Left cardiac atrium (tissue), 4 donors: ENCODE measurements around the gene NASP. TPM values are rescaled to one million over a fixed set of nuclear protein-coding genes. Genes with fewer than 3 reads are reported as not detected.
"Not testable (repeated sequence)": the region's sequence is repeated elsewhere in the genome, so short reads cannot be mapped to it uniquely, and the experiment has no call there.

Experiments used
- ATAC-seq, 2 donors: fragments of 200-7000 bp; cut with Tn5 transposase; one replicate each; pipeline ENCODE4 v1.9.1; 2020; ENCODE audit warnings: mild to moderate bottlenecking in 2 of 2, moderate library complexity in 2 of 2
- DNase-seq: peaks from one replicate; pipeline ENCODE4 v3.0.0-alpha.2; 2020
- intact Hi-C, 2 donors: fragments of 100-400 bp; cut with DNase I; formaldehyde crosslinking; loops; one replicate each; pipeline versions ENCODE4 v1.14.1 to v1.15.1; 2022 to 2023
- total RNA-seq, 2 donors: library from RNA; stranded (reverse); fragmentation: NEBNext Ultra II Directional; extraction: Animal tissue kit (Norgen Biotek cat#: 25700); gene quantifications; one replicate each; pipeline ENCODE4 v1.2.1, GENCODE V29; 2021
- donor health status: DM: no; HTN: yes; CAD: no.
- donor health status: DM: no; HTN: yes; CAD: no; lungs with severe emphysema.
- donor health status: DM: yes; HTN: yes; CAD: no.
- donor health status: Dilated cardiomyopathy.

Gene NASP
- total RNA-seq, 2 donors from 2014 or later = 38.2 to 56.4 TPM

DNA sequence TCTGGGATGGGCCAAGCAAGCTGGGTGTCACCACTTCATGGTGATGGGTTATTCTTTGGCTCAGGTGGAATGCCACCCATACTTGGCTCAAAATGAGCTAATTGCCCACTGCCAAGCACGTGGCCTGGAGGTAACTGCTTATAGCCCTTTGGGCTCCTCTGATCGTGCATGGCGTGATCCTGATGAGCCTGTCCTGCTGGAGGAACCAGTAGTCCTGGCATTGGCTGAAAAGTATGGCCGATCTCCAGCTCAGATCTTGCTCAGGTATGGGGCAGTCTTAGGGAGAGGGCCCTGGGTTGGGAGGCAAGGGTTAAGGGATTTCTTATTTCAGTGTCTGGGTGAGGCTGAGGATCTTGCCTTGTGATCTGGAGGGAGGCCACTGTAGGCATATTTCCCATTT, 15.4 kb upstream of the NASP start:
- no peak for DNase-seq
- intact Hi-C loops = loop anchor here in 1 of 2 donors (5.0 kb wide), 1 partner anchor 206 kb away; no protein-coding TSS in a partner anchor
- no peak for ATAC-seq

DNA sequence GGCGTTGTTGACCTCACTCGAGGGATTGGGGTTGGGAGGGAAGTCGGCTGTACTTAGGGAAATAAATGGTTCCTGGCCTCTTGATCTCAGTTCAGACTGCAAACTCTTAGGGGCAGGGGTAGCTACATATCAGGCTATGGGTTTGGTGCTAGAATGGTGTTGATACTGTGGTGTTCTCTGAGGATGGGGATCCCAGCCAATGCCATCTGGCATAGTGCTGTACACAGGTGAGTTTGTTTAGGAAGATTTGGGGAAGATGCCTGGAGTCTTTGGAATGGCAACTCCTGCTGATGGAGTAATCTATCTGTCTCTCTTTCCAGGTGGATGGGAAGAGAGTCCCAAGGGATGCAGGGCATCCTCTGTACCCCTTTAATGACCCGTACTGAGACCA, 14.3 kb upstream of the NASP start:
- ATAC-seq = no peak
- intact Hi-C loops = loop anchor here in 1 of 2 donors (5.0 kb wide), 1 partner anchor 207 kb away; no protein-coding TSS in a partner anchor
- DNase-seq = no peak

DNA sequence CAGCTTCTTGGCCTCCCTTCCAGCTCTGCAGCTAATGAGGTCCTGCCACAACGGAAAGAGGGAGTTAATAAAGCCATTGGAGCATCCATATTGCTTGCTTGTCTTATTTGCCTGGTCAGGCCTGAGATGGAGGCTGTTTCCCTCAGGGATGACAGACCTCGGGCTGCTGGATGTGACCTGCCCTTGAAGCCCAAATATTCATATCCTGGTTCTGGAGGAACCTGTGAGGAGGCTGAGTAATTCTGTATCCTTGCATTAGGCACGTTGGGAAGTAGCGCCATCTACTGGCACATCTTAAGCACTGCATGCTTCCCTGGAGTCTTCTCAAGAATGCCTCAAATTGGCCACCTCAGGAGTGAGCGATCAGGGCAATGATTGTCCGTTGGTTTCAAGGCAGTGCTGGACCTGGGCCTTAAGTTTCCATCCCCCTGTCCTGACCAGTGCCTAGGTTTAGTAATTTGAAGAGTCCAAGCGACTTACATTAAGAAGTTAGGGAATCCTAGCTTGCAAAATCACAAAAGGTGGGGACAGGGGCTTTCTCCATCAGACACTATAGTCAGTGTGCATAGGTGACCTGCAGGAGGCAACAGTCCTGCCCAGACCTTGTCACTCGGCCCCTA, 13.8 kb upstream of the NASP start:
- DNase-seq (peak; percentile 67), ATAC-seq (peak; percentile 60 to 70)
- intact Hi-C loops = loop anchor here (5.0 to 10.0 kb wide), 4 partner anchors 48 to 555 kb away; partner anchors contain the start of genes HECTD3 (in 1 of the 2), PRDX1 (in 1 of the 2) and UROD (in 1 of the 2)

DNA sequence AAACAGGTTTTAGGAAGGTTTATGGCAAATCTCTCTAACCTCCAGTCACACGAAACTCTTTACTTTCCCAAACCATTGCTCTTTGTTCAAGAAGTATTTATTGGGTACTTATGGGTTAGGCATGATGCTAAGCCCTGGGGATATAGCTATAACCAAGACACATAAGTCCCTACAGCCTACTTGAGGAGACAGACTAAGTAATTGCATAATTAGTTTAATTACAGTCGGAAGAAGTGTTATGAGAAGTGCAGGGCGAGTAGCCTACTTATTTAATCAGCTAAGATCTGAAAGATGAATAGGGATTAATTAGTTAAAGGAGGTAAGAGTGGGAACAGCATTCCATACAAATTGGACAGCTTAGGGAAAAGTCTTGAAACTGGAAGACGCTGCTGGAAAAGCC, 13.2 kb upstream of the NASP start:
- intact Hi-C loops = loop anchor here (5.0 to 10.0 kb wide), 4 partner anchors 48 to 556 kb away; partner anchors contain the start of genes HECTD3 (in 1 of the 2), PRDX1 (in 1 of the 2) and UROD (in 1 of the 2)
- no peak for ATAC-seq
- DNase-seq = no peak

DNA sequence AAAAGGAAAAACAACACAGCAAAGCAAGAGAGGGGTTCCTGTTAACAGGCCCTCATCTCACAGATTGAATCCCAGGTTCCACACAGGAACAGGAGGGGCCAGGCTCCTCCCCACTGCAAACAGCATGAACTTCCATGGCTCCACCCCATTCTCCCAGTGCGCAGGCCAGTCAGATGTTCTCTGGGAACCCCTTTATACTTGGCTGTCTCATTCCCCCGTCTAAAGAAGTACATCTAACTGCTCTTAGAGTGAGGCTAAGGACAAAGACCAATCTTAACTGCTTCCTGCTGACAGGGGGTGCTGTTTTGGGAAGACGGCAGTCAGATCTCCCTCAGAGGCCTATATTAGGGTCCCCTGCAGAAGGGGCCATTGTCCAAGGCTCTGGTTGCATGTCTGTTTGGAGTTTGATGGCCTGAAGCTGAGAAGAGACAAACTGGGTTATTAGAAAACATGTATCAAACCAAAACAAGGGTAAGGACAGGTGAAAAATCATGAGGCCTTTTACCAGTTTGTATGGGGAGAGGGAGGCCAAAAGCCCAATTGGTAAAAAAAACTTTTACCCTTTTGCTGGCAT, 10.5 kb upstream of the NASP start:
- DNase-seq = no peak
- ATAC-seq = no peak
- intact Hi-C loops = loop anchor here (5.0 to 10.0 kb wide), 4 partner anchors 51 to 559 kb away; partner anchors contain the start of genes HECTD3 (in 1 of the 2), PRDX1 (in 1 of the 2) and UROD (in 1 of the 2)

DNA sequence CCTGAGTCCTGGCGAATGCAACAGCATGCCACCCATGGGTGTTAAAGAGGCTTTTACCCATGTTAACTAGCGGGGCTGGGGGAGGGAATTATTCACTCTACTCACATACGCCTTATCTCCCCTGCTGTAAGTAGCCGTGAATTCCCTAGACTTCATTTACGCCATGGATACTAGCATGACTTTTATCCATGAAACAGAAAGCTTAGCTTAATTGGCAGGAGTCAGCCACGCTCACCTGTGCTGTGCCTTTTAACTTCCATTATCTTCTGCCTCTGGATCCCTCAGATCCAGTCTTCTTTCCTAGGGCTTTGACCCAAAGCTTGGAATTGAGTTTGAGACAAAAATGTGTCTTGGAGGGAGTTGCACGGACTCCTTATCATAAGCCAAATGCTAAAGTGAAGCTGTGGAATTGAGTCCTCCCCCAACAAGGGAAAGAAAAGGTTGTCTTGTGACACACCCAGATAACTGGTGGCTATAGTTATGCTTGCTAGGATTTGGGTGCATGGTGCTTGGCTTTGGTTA, 9.7 kb upstream of the NASP start:
- intact Hi-C loops = loop anchor here (5.0 to 10.0 kb wide), 4 partner anchors 52 to 559 kb away; partner anchors contain the start of genes HECTD3 (in 1 of the 2), PRDX1 (in 1 of the 2) and UROD (in 1 of the 2)
- DNase-seq (no peak), ATAC-seq (no peak)

DNA sequence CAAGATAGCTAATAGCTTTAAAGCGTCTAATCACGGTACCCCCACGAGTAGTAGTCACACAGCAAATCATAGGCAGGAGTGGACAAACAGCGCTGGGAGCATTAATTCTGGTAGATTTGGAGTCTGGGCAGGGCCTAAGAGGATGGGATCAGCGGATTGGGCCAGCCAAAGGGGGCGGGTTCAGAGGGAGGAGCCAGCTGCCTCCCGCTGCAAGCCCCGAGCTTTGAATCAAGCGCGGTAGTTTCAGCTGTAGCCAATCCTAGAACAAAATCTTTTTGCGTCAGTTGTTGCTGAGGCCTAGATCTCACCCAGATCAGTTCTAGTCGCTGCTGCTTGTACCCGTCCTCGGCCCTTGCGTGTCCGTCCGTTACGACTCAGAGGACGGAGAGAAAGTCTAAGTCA, 576 bp upstream of the NASP start:
- intact Hi-C loops = no loop called here
- peak; percentile 96 for DNase-seq
- ATAC-seq = peak; percentile 93

DNA sequence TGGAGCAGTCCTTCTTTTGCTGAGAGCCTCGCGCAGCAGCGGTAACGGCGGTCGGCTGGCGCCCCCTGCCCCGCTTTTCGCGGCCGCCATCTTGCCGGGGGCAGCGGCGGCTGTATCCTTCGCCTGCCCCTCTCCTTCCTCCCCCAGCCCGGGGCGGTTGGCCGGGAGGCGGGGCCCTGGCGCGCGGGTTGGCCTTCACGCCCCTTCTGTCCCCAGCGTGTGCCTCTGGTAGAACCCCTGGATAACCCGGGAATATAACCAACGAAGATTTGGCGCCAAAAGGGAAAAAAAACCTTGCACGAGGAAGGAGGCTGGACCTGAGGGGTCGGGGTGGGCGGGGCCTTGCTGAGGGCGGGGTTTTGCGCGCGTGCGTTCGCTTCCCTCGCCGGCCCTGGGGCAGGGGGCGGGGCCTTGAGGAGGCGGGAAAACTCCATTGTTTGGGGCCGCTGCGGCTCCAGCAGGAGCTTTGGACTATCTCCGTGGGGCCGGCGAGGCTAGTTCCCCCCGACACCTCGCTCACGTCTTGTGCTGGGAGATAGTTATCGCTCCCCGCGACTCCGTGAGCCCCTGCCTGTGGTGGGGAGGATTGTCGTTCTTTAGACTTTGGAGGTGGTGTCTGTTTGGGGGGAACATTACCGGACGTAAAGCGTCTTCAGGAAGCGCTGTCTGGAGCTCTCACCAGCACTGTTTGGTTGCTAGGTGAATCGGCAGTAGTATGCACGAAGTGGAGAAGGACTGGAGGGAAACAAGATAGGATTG, 689 bp downstream of the NASP start:
- DNase-seq = peak; percentile 90
- ATAC-seq = peak; percentile 84 to 88
- intact Hi-C loops = no loop called here

DNA sequence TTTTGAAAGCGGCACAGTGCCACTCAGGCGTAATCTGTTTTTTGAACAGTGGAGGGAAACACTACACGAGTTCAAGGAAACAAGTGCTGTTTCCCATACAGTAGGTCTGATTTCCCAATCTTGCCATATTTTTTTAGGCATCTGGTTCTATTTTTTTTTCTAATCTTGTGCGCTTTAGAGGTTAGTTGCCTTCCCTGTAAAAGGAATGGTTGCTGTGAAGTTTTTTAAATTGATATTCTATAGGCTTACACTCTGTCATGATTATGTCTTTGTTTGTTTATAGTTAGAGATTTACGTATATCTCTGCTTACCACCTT, 1.2 kb downstream of the NASP start:
- intact Hi-C loops = no loop called here
- ATAC-seq = no peak
- DNase-seq = no peak

DNA sequence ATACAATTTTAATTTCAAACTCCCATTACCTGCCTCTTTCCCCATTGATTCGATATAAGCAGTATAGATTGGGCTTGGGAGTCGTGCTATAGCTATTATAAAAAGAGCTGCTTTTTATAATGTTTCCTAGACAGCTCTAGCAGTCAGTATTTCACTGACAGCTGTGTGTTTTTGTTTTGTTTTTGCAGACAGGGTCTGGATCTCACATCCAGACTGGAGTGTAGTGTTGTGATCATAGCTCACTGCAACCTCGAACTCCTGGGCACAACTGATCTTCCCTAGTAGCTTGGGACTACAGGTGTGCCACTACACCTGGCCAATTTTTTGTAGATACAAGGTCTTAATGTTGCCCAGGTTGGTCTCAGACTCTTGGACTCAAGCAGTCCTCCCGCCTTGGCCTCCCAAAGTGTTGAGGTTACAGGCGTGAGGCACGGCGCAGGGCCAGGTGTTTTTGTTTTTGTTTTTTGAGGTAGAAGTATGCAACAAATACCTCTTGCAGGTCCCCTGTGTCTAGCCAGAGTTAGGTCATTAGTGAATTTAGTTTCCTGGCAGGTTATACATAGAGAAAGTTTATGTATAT, 1.7 kb downstream of the NASP start:
- intact Hi-C loops = no loop called here
- no peak for DNase-seq
- no peak for ATAC-seq

DNA sequence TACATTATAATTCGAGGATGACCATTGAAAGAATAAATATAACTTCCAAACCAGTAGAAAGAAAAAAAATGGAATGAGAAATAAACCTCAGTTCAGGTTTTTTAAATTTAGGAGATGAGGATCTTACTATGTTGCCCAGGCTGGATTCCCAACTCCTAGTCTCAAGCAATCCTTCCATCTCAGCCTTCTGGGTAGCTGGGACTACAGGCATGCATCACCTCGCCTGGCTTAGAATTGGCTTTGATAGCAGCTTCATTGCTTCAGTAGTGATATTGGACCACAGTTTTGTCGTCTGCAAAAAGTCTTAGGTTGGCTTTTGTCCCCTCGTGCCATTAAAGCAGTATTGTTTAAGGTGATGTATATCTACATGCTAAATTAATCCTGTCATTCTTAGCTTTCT, 2.9 kb downstream of the NASP start:
- DNase-seq (no peak), ATAC-seq (no peak)
- intact Hi-C loops = no loop called here

DNA sequence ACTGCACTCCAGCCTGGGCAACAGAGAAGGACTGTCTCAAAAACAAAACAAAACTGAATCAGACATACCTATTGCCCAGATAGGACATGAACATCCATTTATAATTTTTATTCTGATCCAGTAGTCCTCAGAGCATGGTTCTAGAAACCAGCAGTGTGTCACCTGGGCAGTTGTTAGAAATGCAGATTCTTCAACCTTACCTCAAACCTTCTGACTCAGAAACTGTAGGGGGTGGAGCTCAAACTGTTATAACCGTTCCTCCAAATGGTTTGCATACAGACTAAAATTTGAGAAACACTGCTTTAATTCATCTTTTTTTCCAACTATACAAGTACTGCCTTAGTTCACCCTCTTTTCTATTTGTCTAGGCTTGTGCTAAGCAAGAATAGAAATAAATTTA, 6.0 kb downstream of the NASP start:
- no peak for DNase-seq
- peak in 1 of 2 donors; percentile 9 for ATAC-seq
- intact Hi-C loops = no loop called here

DNA sequence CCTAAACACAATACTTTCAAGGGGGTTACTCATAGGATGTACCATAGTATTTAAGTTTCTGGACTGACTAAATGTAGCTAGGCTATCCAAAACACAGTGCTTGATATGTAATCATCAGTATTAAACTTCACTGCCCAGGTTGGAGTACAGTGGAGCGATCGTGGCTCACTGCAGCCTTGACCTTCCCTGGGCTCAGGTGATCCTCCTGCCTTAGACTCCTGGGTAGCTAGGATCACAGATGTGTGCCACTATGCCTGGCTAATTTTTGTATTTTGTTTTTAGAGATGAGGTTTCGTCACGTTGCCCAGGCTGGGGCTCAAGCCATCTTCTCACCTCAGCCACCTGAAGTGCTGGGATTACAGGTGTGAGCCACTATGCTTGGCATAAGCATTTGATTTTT, 10.6 kb downstream of the NASP start:
- ATAC-seq (no peak), DNase-seq (no peak)
- intact Hi-C loops = no loop called here

DNA sequence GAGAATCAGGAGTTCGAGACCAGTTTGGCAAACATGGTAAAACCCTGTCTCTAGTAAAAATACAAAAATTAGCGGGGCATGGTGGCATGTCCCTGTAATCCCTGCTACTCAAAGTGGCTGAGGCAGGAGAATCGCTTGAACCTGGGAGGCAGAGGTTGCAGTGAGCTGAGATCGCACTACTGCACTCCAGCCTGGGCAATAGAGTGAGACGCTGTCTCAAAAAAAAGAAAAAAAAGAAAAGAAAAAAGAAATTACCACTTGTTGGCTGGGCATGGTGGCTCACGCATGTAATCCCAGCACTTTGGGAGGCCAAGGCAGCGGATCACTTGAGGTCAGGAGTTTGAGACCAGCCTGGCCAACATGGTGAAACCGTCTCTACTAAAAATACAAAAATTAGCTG, 12.9 kb downstream of the NASP start:
- DNase-seq, ATAC-seq, intact Hi-C loops: not testable (repeated sequence)

DNA sequence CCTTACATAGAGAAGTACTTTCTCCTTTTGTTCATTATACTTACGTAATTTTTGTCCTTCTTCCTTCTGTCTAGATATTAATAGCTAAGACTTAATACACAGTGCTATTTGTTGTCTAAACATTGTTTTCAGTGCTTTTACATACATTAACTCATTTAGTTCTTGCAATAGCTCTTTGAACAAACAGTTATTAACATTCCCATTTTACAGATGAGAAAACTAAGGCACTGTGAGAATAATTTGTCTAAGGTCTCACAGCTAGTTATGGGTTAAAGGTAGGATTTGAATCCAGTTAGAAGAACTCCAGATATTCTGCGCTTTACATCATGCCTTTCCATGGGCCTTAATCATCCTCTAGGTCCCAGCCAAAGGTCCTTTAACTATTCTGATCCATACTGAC, 20.4 kb downstream of the NASP start:
- intact Hi-C loops = no loop called here
- ATAC-seq = no peak
- DNase-seq = no peak

DNA sequence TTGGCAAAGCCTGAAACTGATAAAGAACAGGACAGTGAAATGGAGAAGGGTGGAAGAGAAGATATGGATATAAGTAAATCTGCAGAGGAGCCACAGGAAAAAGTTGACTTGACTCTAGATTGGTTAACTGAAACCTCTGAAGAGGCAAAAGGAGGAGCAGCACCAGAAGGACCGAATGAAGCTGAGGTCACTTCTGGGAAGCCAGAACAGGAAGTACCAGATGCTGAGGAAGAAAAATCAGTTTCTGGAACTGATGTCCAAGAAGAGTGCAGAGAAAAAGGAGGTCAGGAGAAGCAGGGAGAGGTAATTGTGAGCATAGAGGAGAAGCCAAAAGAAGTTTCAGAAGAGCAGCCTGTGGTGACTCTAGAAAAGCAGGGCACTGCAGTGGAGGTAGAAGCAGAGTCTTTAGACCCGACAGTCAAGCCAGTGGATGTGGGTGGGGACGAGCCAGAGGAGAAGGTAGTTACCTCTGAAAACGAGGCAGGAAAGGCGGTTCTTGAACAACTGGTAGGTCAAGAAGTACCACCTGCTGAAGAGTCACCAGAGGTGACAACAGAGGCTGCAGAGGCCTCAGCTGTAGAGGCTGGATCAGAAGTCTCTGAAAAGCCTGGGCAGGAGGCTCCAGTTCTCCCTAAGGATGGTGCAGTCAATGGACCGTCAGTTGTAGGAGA, 23.7 kb downstream of the NASP start:
- peak in 1 of 2 donors; percentile 46 for ATAC-seq
- intact Hi-C loops = no loop called here
- DNase-seq = no peak

DNA sequence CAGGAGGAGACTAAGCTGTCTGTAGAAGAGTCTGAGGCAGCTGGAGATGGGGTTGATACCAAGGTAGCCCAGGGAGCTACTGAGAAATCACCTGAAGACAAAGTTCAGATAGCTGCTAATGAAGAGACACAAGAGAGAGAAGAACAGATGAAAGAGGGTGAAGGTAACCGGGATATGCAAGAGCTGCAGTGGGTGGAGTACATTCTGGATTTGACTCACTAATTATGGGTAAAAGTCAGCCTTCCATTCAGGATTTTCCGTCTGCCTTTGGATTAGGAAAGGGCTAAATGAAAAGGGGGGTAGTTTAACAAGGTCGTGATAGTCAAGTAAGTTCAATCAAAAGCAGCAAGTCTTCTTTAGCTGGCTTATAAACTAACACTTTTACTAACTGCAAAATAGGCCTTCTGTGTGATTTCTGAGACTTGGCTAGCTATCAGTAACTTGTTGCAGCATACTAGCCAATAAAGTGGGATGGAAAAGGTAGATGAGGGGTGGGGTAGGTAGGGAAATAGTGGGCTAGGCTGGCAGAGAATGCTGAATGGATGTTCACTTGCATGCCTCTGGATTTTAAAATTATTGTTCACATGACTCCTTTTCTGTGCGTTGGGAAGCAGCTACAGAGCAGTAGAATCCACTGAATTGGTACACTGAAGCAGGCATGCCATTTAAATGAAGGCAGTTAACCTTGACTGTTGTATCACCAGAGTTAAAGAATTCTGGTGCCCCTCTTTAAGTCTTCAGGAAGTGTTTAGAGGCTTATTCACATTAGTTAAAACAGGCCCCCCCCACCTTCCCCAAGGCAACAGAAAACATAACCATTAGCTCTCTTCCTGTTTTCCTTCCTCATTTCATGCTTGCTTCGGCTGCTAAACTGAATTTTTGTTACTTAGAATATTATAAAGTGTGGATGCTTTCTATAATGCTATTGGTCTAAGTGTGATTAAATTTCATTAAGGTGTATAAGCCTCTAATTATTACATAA, 24.6 kb downstream of the NASP start:
- intact Hi-C loops = no loop called here
- DNase-seq (no peak), ATAC-seq (peak in 1 of 2 donors; percentile 29)
